K562 (cell line): ENCODE results near the gene GATAD2B. TPM values are rescaled to one million over a fixed set of nuclear protein-coding genes. Genes with fewer than 3 reads are reported as not detected.

ENCODE experiments used
- CTBP1 ChIP-seq: fragments of 450-650 bp; IDR thresholded peaks from 2 replicates; pipeline ENCODE4 v1.6.1; 2016; ENCODE audit warnings: borderline replicate concordance
- GTF2F1 ChIP-seq: IDR thresholded peaks from 2 replicates; pipeline ENCODE4 v1.6.1; 2011; ENCODE audit warnings: low read depth, low read length, improper control_type of control experiment
- HDAC2 ChIP-seq: fragments of 450-650 bp; IDR thresholded peaks from 2 replicates; pipeline ENCODE4 v1.6.1; 2016; ENCODE audit warnings: mild to moderate bottlenecking
- KHSRP ChIP-seq: fragments of 450-650 bp; IDR thresholded peaks from 2 replicates; pipeline ENCODE4 v1.6.1; 2017
- MAX ChIP-seq: sonication (generic); formaldehyde crosslinking; IDR thresholded peaks from 2 replicates; pipeline ENCODE4 v1.9.0; 2022; ENCODE audit warnings: mild to moderate bottlenecking, missing genetic modification reagents
- MTA2 ChIP-seq: fragments of 450-650 bp; IDR thresholded peaks from 2 replicates; pipeline ENCODE4 v1.6.1; 2016; ENCODE audit warnings: low read depth
- MTF1 ChIP-seq: fragments of 250-450 bp; sonication (Bioruptor Pico); IDR thresholded peaks from 2 replicates; pipeline ENCODE4 v1.9.0; 2021; ENCODE audit warnings: moderate library complexity, mild to moderate bottlenecking, inconsistent platforms, borderline replicate concordance
- RBM15 ChIP-seq: fragments of 200-400 bp; formaldehyde crosslinking; IDR thresholded peaks from 2 replicates; pipeline ENCODE4 v1.6.1; 2018; ENCODE audit warnings: mild to moderate bottlenecking, low read length, moderate library complexity; ENCODE audit not compliant: insufficient read depth
- SRSF1 ChIP-seq: fragments of 200-400 bp; formaldehyde crosslinking; IDR thresholded peaks from 2 replicates; pipeline ENCODE4 v1.6.1; 2017; ENCODE audit warnings: mild to moderate bottlenecking, low read depth, low read length, moderate library complexity
- TEAD4 ChIP-seq, 2 experiments: sonication (generic) in 1 of 2; formaldehyde crosslinking in 1 of 2; IDR thresholded peaks; 2 replicates each; pipeline versions ENCODE4 v1.6.1 to v1.8.0; 2012 to 2022; ENCODE audit warnings: borderline replicate concordance in 1 of 2, inconsistent platforms in 1 of 2, low read length in 1 of 2, mild to moderate bottlenecking in 1 of 2, missing genetic modification reagents in 1 of 2
- TFAM ChIP-seq: fragments of 250-450 bp; sonication (Bioruptor Pico); conservative IDR thresholded peaks from 2 replicates; pipeline ENCODE4 v1.5.0; 2021; ENCODE audit warnings: mild to moderate bottlenecking, moderate library complexity
- ZNF316 ChIP-seq: fragments of 450-650 bp; IDR thresholded peaks from 2 replicates; pipeline ENCODE4 v1.6.1; 2016
- ZNF518B ChIP-seq: fragments of 250-450 bp; sonication (Bioruptor Pico); IDR thresholded peaks from 2 replicates; pipeline ENCODE4 v1.5.0; 2021; ENCODE audit warnings: mild to moderate bottlenecking, moderate library complexity
- polyA plus RNA-seq, 8 experiments: library from polyadenylated mRNA; depleted of rRNA in 4 of 8; stranded (reverse) in 5 of 8; unstranded in 3 of 8; fragments of >200 nt; fragmentation: Nextera tagmentation in 2 of 8; fragmentation: Illumina TruSeq in 1 of 8; extraction: Ambion mirVana in 2 of 8; extraction: Trizol in 1 of 8; gene quantifications; 2 replicates each; pipeline versions ENCODE4 v1.2.1 to v1.2.3, GENCODE V29; 2011 to 2014; ENCODE audit warnings: inconsistent platforms in 1 of 8, missing spikeins in 1 of 8
- total RNA-seq, 7 experiments: library from RNA; depleted of rRNA in 6 of 7; stranded (reverse); fragments of >200 nt in 6 of 7; fragmentation: Illumina TruSeq in 2 of 7; extraction: Trizol in 2 of 7; gene quantifications; 2 replicates each; pipeline versions ENCODE4 v1.2.1 to v1.2.3, GENCODE V29; 2011 to 2021; ENCODE audit warnings: low replicate concordance in 1 of 7

Gene GATAD2B
- total and polyA plus RNA-seq, 9 of the 15 experiments (the other 6 are each of a cell fraction or from before 2014, with no cell fraction given): 1.5 to 40.2 (median 4.9) TPM

- TF ChIP-seq TEAD4 (IDR thresholded peaks at IDR 0.05; ENCODE audit: low read length) (no peak), TEAD4 (CRISPR knock-in tag; IDR thresholded peaks at IDR 0.05; ENCODE audit: borderline replicate concordance) (no peak), GTF2F1 (no peak), ZNF316 (no peak), ZNF518B (no peak), MAX (peak; percentile 8), CTBP1 (no peak; the same call in 1 of the 2 replicates), TFAM (CRISPR knock-in tag) (no peak), KHSRP (no peak), MTA2 (no peak), MTF1 (no peak), HDAC2 (peak; percentile 40; the same call in 1 of the 2 replicates), SRSF1 (no peak), RBM15 (no peak)
Measured at GRCh38 chr1:153963030-153963849, 40.5 kb upstream of the GATAD2B start, which contains the start of gene SLC39A1 (continued).
